Activated CD8-positive, alpha-beta T cell treated with anti-CD3 and anti-CD28 coated beads for 36 hours (primary cell): Measurements from ENCODE around the gene CYFIP1. TPM values are rescaled to one million over a fixed set of nuclear protein-coding genes. Genes with fewer than 3 reads are reported as not detected.

Experiments used
- ATAC-seq: fragments of 200-7000 bp; cut with Tn5 transposase; one replicate; pipeline ENCODE4 v1.10.0; 2021; ENCODE audit warnings: mild to moderate bottlenecking, moderate library complexity
- CTCF ChIA-PET: fragments of 350-600 bp; sonication (Branson Sonifier 250); formaldehyde crosslinking; loops from one replicate; lab custom pipeline; 2021; ENCODE audit warnings: antibody characterized with exemption; lab: Charles Lee
- POLR2A ChIA-PET: fragments of 350-600 bp; sonication (Branson Sonifier 250); formaldehyde crosslinking; loops from one replicate; lab custom pipeline; 2021; ENCODE audit warnings: antibody characterized with exemption; lab: Charles Lee
- DNase-seq: peaks from one replicate; pipeline ENCODE4 v3.0.0-alpha.2; 2020
- H3K27ac Mint-ChIP-seq: one replicate; pipeline ENCODE4 v1.8.0; 2021; ENCODE audit warnings: mild to moderate bottlenecking, mixed read lengths
- H3K27me3 Mint-ChIP-seq: one replicate; pipeline ENCODE4 v1.8.0; 2021; ENCODE audit warnings: mixed read lengths
- H3K36me3 Mint-ChIP-seq: one replicate; pipeline ENCODE4 v1.8.0; 2021; ENCODE audit warnings: low read depth, mixed read lengths
- H3K4me1 Mint-ChIP-seq: one replicate; pipeline ENCODE4 v1.8.0; 2021; ENCODE audit warnings: low read depth, mixed read lengths
- H3K4me3 Mint-ChIP-seq: one replicate; pipeline ENCODE4 v1.8.0; 2021; ENCODE audit warnings: mild to moderate bottlenecking, moderate library complexity, mixed read lengths
- H3K9me3 Mint-ChIP-seq: one replicate; pipeline ENCODE4 v1.8.0; 2021; ENCODE audit warnings: mixed read lengths
- CTCF ChIP-seq: fragments of 200-600 bp; IDR thresholded peaks from one replicate; pipeline ENCODE4 v1.8.0; 2022; ENCODE audit warnings: antibody characterized with exemption, mild to moderate bottlenecking
- intact Hi-C: fragments of 100-400 bp; cut with micrococcal nuclease; formaldehyde crosslinking; loops from one replicate; pipeline ENCODE4 v1.10.0; 2022
- total RNA-seq, 2 experiments: library from RNA; stranded (reverse); gene quantifications; one replicate each; pipeline ENCODE4 v1.2.3, GENCODE V29; 2021

CYFIP1 gene
- total RNA-seq, 2 experiments from 2014 or later = 10.4 to 11.6 TPM

GRCh38 chr15:22960126-22960525, 20.0 kb downstream of the CYFIP1 start:
- POLR2A ChIA-PET = no interaction called here
- H3K4me3 Mint-ChIP-seq = no peak overlapping the region
- ATAC-seq (no peak), DNase-seq (no peak)
- CTCF ChIA-PET = interaction anchor here (1.2 kb wide), 1 partner anchor 12 kb away, joined by 3 read pairs; no protein-coding TSS in a partner anchor
- H3K4me1 Mint-ChIP-seq = no peaks in the 10 kb centered on the region
- no peaks in the 10 kb centered on the region for H3K27me3 Mint-ChIP-seq
- H3K9me3 Mint-ChIP-seq = no peaks in the 10 kb centered on the region
- H3K27ac Mint-ChIP-seq = no peak overlapping the region
- intact Hi-C loops = no loop called here
- no peak for TF ChIP-seq CTCF
- H3K36me3 Mint-ChIP-seq = no peaks in the 10 kb centered on the region

- Mint-ChIP-seq H3K27me3 (no peaks in the 10 kb centered on the region), H3K36me3 (no peaks in the 10 kb centered on the region), H3K27ac (no peak overlapping the region), H3K4me1 (no peaks in the 10 kb centered on the region), H3K9me3 (no peaks in the 10 kb centered on the region), H3K4me3 (no peak overlapping the region)
- POLR2A ChIA-PET = no interaction called here
- CTCF ChIA-PET = interaction anchor here (1.2 kb wide), 1 partner anchor 12 kb away, joined by 3 read pairs; no protein-coding TSS in a partner anchor
- ATAC-seq (no peak), DNase-seq (no peak)
- intact Hi-C loops = loop anchor here (5.0 kb wide), 1 partner anchor 48 kb away; no protein-coding TSS in a partner anchor
- no peak for TF ChIP-seq CTCF
Measured at GRCh38 chr15:22959321-22960101, 20.7 kb downstream of the CYFIP1 start.

- Mint-ChIP-seq H3K9me3 (no peaks in the 10 kb centered on the region), H3K4me3 (no peak overlapping the region), H3K4me1 (no peaks in the 10 kb centered on the region), H3K27ac (no peak overlapping the region), H3K27me3 (no peaks in the 10 kb centered on the region), H3K36me3 (no peaks in the 10 kb centered on the region)
- POLR2A ChIA-PET = no interaction called here
- CTCF ChIA-PET = no interaction called here
- DNase-seq (no peak), ATAC-seq (no peak)
- TF ChIP-seq CTCF = no peak
- intact Hi-C loops = loop anchor here (5.0 kb wide), 1 partner anchor 49 kb away; no protein-coding TSS in a partner anchor
Measured at GRCh38 chr15:22958487-22959280, 21.5 kb downstream of the CYFIP1 start.

- Mint-ChIP-seq H3K36me3 (no peaks in the 10 kb centered on the region), H3K27me3 (no peaks in the 10 kb centered on the region), H3K27ac (no peak overlapping the region), H3K4me3 (no peak overlapping the region), H3K4me1 (no peaks in the 10 kb centered on the region), H3K9me3 (no peaks in the 10 kb centered on the region)
- no peak for ATAC-seq
- ChIA-PET POLR2A (no interaction called here), CTCF (no interaction called here)
- TF ChIP-seq CTCF = no peak
- intact Hi-C loops = loop anchor here (5.0 kb wide), 1 partner anchor 50 kb away; no protein-coding TSS in a partner anchor
- no peak for DNase-seq
Measured at GRCh38 chr15:22956978-22957260, 23.2 kb downstream of the CYFIP1 start.
